Stimulated activated CD4-positive, alpha-beta T cell treated with anti-CD3 and anti-CD28 coated beads, TNF-alpha, amount 100 ng/mL, for 48 hours (primary cell): Measurements from ENCODE around the gene RAB24.
"Not testable (repeated sequence)": the region's sequence is repeated elsewhere in the genome, so short reads cannot be mapped to it uniquely, and the experiment has no call there.

Source experiments
- DNase-seq, 3 donors: peaks; one replicate each; pipeline ENCODE4 v3.0.0-alpha.2; 2020; ENCODE audit warnings: low read depth in 3 of 3

The RAB24 gene

DNA sequence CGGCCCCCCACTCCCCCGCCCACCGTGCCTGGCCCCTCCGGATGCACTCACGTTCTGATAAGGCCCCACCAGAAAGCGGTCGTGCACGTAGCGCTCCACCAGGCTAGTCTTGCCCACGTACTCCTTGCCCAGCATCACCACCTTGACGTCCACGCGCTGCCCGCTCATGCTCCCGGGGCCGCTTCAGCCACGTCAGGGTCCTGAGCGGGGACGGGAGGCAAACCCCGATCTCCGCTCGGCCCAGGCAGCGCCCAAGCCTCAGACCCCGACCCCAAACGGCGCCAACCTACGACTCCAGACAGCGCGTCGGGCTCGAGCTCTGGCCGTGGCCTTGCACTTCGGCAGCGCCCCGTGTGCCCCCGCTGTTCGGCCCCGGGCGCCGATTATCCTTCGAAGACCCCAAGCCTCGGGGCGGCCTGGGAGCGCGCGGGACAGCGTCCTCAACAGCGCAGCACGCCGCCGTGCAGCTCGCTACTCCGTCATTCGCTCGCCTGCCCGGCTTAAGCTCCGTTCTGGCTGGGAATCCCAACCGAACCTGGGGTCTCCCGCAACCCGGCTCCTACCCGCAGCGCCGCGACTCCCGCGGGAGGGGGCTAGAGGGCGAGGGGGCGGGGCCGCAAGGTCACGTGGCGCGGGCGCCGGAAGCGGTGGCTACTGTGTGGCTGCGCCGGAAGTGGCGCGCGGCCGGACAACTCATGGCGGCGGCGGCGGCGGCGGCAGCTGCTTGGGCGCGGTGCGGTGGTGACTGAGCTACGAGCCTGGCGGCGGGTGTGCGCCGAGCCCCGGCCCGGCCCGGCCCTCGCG lies at the start of gene RAB24, which contains the start of gene PRELID1:
Gene RAB24 (minus strand): TSS at position 599 of the 804 bp plus-strand sequence. CDS start 431 bp downstream, at position 168.
Gene PRELID1 (plus strand): TSS at position 679 of the 804 bp plus-strand sequence. CDS start 187 bp downstream, outside the sequence.
- DNase-seq: peak; percentile 79 to 88 (median 85)

DNA sequence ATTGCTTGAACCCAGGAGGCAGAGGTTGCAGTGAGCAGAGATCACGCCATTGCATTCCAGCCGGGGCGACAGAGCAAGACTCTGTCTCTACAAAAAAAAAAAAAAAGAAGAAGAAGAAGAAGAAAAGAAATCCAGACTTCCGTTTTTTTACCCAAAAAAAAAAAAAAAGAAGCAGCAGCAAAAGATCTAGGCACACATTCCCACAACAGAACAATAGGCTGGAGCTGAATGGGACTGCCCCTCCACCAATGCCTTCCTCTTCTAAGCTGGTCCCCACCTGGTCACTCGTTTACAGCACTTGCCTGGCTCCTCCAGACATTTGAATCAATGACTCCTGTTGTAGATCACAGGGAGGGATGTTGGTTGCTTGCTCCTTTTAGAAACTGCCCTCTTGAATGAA lies 49.6 kb upstream of the RAB24 start:
- no peak for DNase-seq

DNA sequence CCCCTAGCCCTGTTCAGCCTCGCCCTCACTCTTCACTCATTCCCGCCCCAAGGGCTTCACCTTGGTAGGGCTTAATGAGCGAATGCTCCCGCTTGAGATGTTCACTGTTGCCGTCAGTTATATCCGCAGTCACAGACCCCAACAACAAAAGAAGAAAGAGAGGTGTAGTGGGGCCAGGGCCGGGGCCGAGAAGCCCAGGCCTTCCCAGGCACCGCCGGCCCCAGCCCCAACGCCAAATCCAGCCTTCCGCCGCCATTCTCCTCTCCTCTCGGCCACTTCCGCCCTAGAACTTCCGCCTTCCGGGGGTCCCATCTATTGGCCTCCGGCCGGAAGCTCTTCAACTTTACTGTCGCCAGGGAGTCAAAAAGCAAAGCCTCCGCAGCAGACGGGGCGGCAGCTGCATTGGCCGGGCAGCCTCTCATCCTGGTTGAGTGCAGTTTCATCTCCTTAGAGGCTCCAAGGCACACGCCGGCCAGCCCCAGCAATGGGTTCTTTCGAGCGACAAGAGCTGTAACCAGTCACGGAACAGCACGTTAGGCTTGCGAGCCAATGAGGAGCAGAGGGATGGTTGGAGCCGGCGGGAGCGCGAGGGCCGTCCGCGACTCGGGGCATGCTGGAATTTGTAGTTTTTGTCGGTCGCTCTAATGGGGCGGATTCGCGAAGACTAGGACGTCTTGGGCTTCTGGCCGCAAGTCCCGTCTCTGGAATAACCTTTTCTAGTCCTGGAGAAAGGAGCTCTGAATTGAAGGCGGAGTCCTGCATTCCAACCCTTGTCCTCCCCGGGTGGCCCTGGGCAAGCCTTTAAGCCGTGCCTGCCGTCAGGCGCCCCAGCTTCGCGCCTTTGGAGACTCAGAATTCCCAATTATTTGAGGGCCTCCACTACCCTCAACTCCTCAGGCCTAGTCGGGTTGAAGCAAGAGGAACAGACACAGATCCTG lies 48.1 kb upstream of the RAB24 start, which contains the start of gene LMAN2:
Gene LMAN2 (minus strand): TSS at position 277 of the 938 bp plus-strand sequence. CDS start 21 bp downstream, at position 256.
- DNase-seq: peak; percentile 77 to 86 (median 86)

DNA sequence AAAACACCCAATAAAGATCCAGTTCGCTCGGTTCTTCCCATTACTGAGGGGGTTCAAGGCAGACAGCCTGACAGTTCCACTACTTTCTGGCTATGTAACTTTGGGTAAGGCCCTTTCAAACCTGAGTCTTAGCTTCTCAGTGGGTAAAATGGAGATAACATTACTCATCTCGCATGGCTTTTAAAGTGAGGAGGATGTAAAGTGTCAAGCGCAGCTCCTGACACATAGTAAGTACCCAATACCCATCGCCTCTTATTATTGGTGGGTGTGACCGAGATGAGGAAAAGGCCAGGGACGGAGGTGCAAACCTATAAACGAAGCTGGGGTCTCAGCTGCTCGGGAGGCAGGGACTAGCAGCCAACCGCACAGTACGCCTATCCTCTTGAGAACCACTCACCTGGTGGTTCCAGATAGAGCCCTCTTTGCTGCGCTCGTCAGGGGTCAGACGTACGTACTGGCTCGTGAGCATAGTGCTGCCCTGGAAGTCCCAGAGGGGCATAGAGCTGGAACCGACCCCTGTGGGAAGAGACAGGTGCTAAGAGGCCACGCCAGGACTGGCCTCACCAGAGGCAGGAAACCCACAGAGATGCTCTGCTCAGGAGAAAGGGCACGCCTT lies 47.4 kb upstream of the RAB24 start:
- DNase-seq: no peak

DNA sequence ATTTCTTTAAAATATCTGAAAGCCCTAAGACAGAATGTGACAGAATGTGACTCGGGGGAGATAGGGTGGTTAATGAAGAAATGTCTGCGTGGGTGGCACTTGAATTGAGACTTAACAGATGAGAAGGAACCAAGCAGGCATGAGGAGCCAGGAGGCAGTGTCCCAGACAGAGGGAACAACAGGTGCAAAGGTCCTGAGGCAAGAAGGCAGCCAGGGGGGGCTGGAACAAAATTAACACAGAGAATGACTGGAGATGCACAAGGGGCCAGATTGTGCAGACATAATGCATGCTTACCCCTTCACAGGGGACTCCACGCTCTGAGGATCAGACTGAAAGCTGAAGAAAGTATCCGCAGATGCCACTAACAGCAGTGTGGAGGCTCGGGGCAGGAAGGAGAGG lies 46.2 kb upstream of the RAB24 start:
- DNase-seq: no peak

DNA sequence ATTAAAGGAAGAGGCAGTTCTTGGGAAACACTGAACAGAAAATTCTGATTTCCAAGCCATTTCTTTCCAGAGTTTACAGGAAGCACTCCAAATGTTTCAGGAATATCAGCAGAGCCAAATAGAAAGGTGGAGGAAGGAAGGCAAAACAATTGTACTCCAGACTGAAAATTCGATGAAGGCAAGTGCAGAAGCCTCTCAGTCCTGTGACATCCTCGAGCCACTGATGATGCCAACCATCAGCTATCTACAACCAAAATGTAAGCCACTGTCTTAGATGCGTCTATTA lies 45.8 kb upstream of the RAB24 start:
- no peak for DNase-seq

DNA sequence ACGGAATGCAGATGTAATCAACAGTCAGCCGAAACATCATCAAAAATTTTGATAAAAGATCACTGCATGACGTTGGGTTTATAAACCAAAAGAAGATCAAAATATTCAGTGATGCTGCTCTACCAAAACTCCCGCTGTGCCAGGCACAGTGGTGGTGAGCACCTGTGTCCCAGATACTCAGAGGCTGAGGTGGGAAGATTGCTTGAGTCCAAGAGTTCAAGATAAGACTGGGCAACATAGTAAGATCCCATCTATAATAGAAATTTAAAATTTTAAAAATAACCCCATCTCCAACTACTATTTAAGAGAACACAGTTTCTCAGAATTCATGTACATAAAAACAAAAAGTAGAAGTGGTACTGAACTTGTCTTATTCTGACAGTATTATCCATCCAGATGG lies 44.2 kb upstream of the RAB24 start:
- DNase-seq: no peak

DNA sequence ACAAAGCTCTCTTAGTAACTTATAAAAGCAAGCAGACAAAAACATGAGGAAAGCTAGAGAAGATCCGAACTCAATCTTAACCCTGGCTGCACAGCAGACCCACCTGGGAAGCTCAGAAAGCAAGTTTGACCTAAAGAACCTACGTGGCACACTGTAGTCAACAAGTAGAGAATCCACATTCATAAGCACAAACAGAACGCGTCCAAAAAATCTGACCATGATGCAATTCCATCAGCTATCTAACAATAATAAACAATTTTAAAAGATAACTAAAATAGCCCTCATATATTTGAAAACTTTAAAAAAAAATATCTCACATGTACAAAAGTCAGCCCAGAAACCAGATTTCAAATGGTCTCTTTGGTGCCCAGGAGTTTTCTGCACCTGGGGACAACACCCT lies 43.3 kb upstream of the RAB24 start:
- no peak for DNase-seq

DNA sequence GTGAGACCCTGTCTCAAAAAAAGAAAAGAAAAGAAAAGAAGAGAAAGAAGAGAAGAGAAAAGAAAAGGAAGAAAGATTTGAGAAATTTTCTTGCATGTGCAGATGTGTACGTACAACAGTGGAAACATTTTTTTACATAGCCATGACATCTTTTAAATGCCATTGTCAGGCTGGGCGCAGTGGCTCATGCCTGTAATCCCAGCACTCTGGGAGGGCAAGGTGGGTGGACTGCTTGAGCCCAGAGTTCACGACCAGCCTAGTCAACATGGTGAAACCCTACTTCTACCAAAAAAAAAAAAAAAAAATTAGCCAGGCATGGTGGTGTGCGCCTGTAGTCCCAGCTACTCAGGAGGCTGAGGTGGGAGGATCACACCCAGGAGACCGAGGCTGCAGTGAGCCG lies 41.4 kb upstream of the RAB24 start:
- no peak for DNase-seq

DNA sequence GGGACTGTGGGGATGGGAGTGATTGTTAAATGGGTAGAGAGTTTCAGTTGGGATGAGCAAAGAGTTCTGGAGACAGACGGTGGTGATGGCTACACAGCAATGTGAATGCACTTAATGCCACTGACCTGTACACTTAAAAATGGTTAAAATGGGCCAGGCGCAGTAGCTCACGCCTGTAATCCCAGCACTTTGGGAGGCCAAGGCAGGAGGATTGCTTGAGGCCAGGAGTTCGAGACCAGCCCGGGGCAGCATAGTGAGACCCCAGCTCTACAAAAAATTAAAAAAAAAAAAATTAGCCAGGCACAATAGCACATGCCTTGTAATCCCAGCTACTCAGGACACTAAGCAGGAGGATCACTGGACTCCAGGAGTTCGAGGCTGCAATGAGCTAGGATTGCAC lies 40.3 kb upstream of the RAB24 start:
- DNase-seq: no peak

DNA sequence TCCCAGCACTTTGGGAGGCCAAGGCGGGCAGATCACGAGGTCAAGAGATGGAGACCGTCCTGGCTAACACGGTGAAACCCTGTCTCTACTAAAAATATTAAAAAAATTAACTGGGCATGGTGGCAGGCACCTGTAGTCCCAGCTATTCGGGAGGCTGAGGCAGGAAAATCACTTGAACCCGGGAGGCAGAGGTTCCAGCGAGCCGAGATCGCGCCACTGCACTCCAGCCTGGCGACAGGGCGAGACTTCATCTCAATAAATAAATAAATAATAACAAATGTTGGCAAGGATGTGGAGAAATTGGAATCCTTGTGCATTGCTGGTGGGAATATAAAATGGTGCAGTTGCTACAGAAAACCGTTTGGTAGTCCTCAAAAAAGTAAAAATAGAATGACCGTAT lies 39.5 kb upstream of the RAB24 start:
- DNase-seq: not testable (repeated sequence)

DNA sequence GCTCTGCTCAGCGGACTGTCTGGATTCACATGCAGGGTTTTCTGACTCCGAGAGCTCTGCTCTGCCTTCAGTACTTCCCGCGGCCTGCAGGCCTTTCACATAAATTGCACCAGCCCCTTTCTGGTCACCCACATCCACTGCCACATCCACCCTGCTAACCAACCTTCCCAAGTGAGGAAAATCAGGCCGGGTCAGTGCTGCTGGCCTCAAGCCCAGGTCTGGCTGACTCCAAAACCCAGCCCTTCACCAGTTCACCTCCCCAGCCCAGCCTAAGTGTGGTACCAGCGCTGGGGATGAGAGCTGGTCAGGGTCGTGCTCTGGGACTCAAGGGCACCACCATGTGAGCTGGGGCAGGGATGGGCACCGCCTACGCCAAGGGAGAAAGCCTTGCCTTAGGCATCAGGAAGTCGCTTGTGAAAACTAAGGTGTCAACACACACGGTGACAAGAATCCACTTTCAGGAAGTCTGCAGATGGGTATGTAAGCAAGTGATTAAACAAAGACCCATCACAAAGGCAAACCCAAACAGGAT lies 35.7 kb upstream of the RAB24 start:
- DNase-seq: no peak

DNA sequence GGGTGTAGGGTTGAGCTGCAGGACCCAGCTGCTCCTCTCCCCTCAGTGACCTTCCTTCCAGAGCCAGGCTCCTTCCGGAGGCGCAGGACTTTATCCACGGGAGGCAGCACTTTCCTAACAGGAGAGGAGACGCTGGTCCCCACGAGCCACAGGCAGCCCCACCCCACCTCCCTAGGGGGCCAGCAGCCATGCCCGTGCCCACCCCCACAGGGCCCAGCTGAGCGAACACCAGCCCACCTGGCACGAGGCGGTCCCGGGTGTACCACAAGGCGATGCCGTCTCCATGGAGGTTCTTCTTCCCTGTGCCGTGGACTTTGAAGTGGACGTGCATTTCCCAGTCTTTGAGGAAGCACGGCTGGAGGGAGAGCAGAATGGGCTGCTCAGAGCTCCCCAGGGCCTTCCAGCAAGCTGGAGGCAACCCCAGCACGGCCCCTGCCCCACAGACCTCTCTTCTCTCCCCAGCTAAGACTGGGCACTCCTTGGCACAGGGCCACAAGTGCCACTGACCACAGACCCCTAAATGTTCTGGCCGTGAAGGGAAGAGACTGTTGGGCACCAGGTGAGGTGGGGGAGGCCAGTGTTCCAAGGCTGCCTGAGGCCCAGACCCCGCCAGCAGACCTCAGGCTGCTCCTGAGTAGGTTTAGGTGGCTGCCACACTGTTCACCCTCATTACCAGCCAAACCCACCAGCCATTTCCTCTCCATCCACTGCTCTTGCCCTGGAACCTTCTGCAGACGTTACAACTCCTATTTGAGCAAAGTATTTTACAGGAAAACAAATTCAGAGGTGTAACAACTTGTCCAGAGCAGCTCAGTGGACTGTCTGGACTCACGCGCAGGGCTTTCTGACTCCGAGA lies 35.0 kb upstream of the RAB24 start:
- DNase-seq: no peak

DNA sequence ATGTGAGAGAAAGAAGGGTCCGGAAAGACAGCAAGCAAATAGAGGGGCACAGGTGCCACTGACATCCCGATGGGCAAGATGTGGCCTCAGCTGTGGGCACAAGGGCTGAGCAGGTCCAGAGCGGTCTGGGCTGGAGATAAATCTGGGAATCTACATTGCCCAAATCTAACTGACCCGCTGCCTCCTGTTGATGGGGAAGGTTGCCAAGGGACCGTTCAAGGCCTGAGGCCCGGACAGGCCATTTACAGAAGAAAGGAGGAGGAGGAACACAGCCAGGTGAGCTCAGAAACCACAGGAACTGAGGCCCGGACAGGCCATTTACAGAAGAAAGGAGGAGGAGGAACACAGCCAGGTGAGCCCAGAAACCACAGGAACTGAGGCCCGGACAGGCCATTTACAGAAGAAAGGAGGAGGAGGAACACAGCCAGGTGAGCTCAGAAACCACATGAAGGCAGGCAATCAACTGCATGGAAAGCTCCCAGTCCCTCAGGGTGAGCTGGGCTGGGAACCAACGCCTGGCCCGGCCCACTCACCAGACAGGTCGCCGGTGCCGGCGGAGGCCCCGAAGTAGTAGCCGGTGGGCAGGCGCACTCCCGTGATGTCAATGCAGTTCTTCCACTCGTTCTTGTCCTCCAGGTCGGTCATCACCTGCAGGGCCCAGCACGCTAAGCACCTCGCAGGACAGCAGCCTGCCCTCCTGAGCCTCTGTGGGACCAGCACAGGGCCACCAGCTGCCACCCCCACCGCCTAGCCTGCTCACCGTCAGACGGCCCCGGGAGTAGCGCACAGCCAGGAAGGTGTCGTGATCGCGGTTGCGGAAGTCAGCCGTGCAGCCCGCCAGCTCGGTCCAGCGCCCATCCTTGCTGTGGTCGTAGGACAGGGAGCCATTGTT lies 33.3 kb upstream of the RAB24 start:
- no peak for DNase-seq

DNA sequence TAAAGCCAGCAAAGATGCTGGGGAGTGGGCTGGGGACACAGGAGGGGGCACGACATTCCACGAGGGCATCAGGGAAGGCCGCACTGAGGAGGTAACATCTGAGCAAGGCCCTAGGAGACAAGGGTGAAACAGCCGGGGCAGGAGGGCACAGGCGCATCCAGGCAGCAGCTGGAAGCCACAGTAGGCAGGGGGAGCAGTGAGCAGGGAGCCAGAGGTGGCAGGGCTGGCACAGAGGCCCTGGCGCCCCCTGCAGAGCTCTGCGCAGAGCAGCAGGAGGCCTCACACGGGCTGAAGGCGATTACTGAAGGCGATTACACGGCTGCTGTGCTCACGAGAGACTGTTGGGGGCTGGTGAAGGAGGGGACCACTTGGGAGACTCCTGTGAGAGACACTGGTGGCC lies 32.6 kb upstream of the RAB24 start:
- no peak for DNase-seq

DNA sequence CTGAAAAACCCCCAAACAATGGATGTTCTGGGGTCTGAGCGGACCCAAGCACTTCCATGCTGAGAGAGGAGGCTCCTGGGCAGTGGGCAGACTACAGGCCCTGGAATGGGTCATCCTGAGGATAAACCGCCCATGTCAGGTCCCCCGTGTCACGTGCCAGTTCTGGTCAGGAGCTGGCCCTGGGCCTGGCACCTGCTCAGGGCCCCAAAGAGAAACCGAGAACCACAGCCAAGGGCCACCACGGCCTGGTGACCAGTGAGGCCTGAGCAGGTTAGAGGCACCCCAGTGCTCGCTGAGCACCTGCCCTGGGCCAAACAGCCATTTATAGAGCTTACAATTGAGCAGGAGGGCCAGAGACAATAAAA lies 32.2 kb upstream of the RAB24 start:
- no peak for DNase-seq

DNA sequence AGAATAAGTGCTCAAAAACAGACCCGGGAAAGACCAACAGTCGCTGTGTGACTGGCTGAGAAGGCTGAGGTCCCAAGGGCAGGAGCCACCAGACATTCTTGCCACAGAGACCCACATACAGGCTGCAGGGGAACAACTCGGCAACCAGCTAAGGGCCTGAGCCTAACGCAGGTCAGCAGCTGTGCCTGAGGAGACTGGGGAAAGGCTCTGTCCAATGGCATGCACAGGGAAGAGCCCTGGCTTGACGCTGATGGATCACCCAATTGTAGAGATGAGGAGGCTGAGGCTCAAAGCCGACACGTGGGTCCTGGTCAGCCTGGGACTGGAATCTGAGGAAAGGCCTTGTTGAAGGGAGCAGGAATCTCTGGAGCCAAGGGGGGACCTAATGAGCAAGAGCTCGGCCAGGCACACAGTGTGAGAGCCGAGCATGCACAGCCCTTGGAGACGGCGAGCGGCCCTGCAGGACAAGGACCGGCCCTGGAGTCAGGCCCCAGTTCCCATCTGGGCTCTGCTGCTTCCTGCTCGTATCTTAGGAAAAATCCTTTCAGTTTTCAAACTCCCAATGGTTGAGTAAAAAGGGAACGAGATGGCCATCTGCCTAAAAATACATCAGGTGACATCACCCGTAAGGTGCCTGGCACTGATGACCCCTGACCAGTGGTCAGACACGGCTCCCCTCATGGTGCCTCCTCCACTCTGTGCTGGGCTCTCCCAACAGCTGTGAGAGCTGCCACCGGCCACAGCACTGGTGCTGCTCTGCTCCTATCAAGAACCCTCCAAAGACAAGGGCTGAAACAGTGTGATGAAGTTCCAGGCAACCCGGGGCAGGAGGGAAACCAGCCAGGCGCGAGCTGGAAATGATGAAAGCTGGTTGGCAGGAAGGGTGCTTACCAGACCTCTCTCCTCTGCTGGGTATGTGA lies 31.5 kb upstream of the RAB24 start:
- no peak for DNase-seq

DNA sequence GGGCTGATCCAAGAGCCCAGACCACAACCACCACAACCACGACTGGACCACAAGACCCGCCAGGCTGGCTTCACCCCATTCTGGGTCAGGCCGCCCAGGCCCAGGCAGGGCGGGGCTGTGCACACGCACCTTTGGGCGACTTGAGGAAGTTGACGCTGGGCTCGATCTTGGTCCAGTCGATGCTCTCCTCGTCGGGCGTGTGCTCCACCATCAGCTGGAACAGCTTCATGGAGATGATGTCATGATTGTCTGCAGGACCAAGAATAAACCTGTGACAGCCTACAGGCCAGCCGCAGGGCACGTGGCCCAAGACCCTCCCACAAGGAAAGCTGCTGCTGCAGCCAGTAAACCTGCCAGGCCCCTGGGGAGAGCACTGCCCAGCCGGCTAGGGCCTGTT lies 30.6 kb upstream of the RAB24 start:
- DNase-seq: no peak
